Mucosa of descending colon (tissue), 3 donors: Measurements from ENCODE around the gene RALGPS2. TPM values are rescaled to one million over a fixed set of nuclear protein-coding genes. Genes with fewer than 3 reads are reported as not detected.

ENCODE experiments used
- ATAC-seq: fragments of 200-7000 bp; cut with Tn5 transposase; one replicate; pipeline ENCODE4 v1.9.1; 2020; ENCODE audit warnings: mild to moderate bottlenecking, moderate library complexity
- DNase-seq, 3 donors: peaks; one replicate each; pipeline ENCODE4 v3.0.0-alpha.2; 2020
- H3K36me3 ChIP-seq: fragments of 200-600 bp; one replicate; pipeline ENCODE4 v1.8.0; 2021; ENCODE audit warnings: low read depth, mild to moderate bottlenecking
- H3K4me1 ChIP-seq: fragments of 200-600 bp; one replicate; pipeline ENCODE4 v1.8.0; 2021; ENCODE audit warnings: low read depth, mild to moderate bottlenecking
- H3K4me3 ChIP-seq: fragments of 200-600 bp; one replicate; pipeline ENCODE4 v1.8.0; 2021; ENCODE audit warnings: mild to moderate bottlenecking
- H3K9me3 ChIP-seq: fragments of 200-600 bp; one replicate; pipeline ENCODE4 v1.8.0; 2021; ENCODE audit warnings: mild to moderate bottlenecking
- CTCF ChIP-seq: fragments of 200-600 bp; IDR thresholded peaks from one replicate; pipeline ENCODE4 v1.8.0; 2022; ENCODE audit warnings: antibody characterized with exemption, mild to moderate bottlenecking
- intact Hi-C, 2 donors: fragments of 100-400 bp; cut with DNase I in 1 of 2; cut with micrococcal nuclease in 1 of 2; formaldehyde crosslinking; loops; one replicate each; pipeline versions ENCODE4 v1.11.0 to v1.11.1; 2022; cut with DNase I, micrococcal nuclease
- total RNA-seq, 3 donors: library from RNA; stranded (reverse); fragmentation: NEBNext Ultra II Directional in 2 of 3; extraction: Animal tissue kit (Norgen Biotek cat#: 25700) in 2 of 3; gene quantifications; one replicate each; pipeline versions ENCODE4 v1.2.1 to v1.2.4, GENCODE V29; 2021 to 2023
- donor health status: DM: no; HTN: no; CAD: no; lungs with moderate emphysema.
- donor health status: DM: no; HTN: no; CAD: no.
- donor health status: DM: no; HTN: yes; CAD: no.

RALGPS2 gene
- total RNA-seq, 3 donors from 2014 or later: 25.9 to 49.9 (median 36.4) TPM

- no peaks in the 10 kb centered on the region for H3K36me3 ChIP-seq
- H3K4me3 ChIP-seq: no peak overlapping the region
- no peak for TF ChIP-seq CTCF
- intact Hi-C loops: no loop called here
- DNase-seq (no peak), ATAC-seq (no peak)
- H3K9me3 ChIP-seq: no peaks in the 10 kb centered on the region
- H3K4me1 ChIP-seq: no peaks in the 10 kb centered on the region
Measured at GRCh38 chr1:178877896-178878295, 152.9 kb downstream of the RALGPS2 start.

- ATAC-seq (no peak), DNase-seq (no peak)
- no peaks in the 10 kb centered on the region for H3K4me1 ChIP-seq
- no peak for TF ChIP-seq CTCF
- H3K9me3 ChIP-seq: no peaks in the 10 kb centered on the region
- H3K36me3 ChIP-seq: no peaks in the 10 kb centered on the region
- intact Hi-C loops: no loop called here
- H3K4me3 ChIP-seq: no peak overlapping the region
Measured at GRCh38 chr1:178881950-178882349, 156.9 kb downstream of the RALGPS2 start.

- no peaks in the 10 kb centered on the region for H3K36me3 ChIP-seq
- TF ChIP-seq CTCF: no peak
- no peak overlapping the region for H3K4me3 ChIP-seq
- no peaks in the 10 kb centered on the region for H3K4me1 ChIP-seq
- no peak for ATAC-seq
- no peaks in the 10 kb centered on the region for H3K9me3 ChIP-seq
- intact Hi-C loops: no loop called here
- no peak for DNase-seq
Measured at GRCh38 chr1:178885869-178886268, 160.8 kb downstream of the RALGPS2 start.

- Histone ChIP-seq H3K4me3 (no peak overlapping the region), H3K4me1 (no peaks in the 10 kb centered on the region), H3K9me3 (no peaks in the 10 kb centered on the region), H3K36me3 (no peaks in the 10 kb centered on the region)
- intact Hi-C loops: no loop called here
- TF ChIP-seq CTCF: no peak
- ATAC-seq: no peak
- no peak for DNase-seq
Measured at GRCh38 chr1:178886551-178886950, 161.5 kb downstream of the RALGPS2 start.

GRCh38 chr1:178895928-178896327, 170.9 kb downstream of the RALGPS2 start:
- Histone ChIP-seq H3K4me3 (no peak overlapping the region), H3K36me3 (no peaks in the 10 kb centered on the region), H3K4me1 (no peaks in the 10 kb centered on the region), H3K9me3 (no peaks in the 10 kb centered on the region)
- ATAC-seq (no peak), DNase-seq (no peak)
- TF ChIP-seq CTCF: no peak
- intact Hi-C loops: no loop called here

- Histone ChIP-seq H3K36me3 (no peaks in the 10 kb centered on the region), H3K4me1 (no peaks in the 10 kb centered on the region), H3K4me3 (no peak overlapping the region), H3K9me3 (no peaks in the 10 kb centered on the region)
- intact Hi-C loops: no loop called here
- DNase-seq (no peak), ATAC-seq (no peak)
- TF ChIP-seq CTCF: no peak
Measured at GRCh38 chr1:178898401-178898800, 173.4 kb downstream of the RALGPS2 start.
